A549 (cell line): ENCODE measurements around the gene ENTR1. TPM values are rescaled to one million over a fixed set of nuclear protein-coding genes. Genes with fewer than 3 reads are reported as not detected.

ENCODE experiments used
- ATAC-seq, 2 experiments: fragments of 200-7000 bp in 1 of 2; fragments of >200 bp in 1 of 2; cut with Nextera tagmentation in 1 of 2; cut with Tn5 transposase in 1 of 2; 3 replicates each; pipeline versions ENCODE4 v1.8.0 to v1.9.1; 2018 to 2020; ENCODE audit warnings: mild to moderate bottlenecking in 1 of 2, moderate library complexity in 1 of 2
- CTCF ChIA-PET: fragments of 300-600 bp; sonication (Branson Sonifier 250); formaldehyde crosslinking; extraction: SDS; loops from one replicate; lab custom pipeline; 2021; ENCODE audit warnings: antibody characterized with exemption, inconsistent platforms; lab: Yijun Ruan, JAX
- POLR2A ChIA-PET: fragments of 350-600 bp; formaldehyde crosslinking; extraction: SDS; loops from one replicate; lab custom pipeline; 2021; ENCODE audit warnings: antibody characterized with exemption, inconsistent platforms; lab: Yijun Ruan, JAX
- DNase-seq, 2 experiments: peaks; one replicate each; pipeline versions ENCODE4 v3.0.0 to v3.0.0-alpha.2; 2011 to 2016; ENCODE audit warnings: low read depth in 1 of 2, low spot score in 1 of 2
- FAIRE-seq: peaks from 2 replicates; lab custom pipeline; 2011; peaks lifted over from hg19 to GRCh38; lab: Jason Lieb, UNC
- H3K27ac ChIP-seq, 2 experiments: fragments of >200 bp; sonication (Bioruptor Twin); formaldehyde crosslinking; 3 replicates each; pipeline ENCODE4 v1.5.1; 2016 to 2017
- H3K4me1 ChIP-seq: fragments of >200 bp; sonication (Bioruptor Twin); formaldehyde crosslinking; 3 replicates; pipeline ENCODE4 v1.6.1; 2016
- H3K4me2 ChIP-seq: fragments of >200 bp; sonication (Bioruptor Twin); formaldehyde crosslinking; 3 replicates; pipeline ENCODE4 v1.6.1; 2016
- H3K4me3 ChIP-seq: fragments of >200 bp; sonication (Bioruptor Twin); formaldehyde crosslinking; 3 replicates; pipeline ENCODE4 v1.5.1; 2016
- H3K9me3 ChIP-seq: fragments of >200 bp; sonication (Bioruptor Twin); formaldehyde crosslinking; 3 replicates; pipeline ENCODE4 v1.6.1; 2016
- BCL3 ChIP-seq: fragments of >200 bp; sonication (Bioruptor Twin); formaldehyde crosslinking; IDR thresholded peaks from 3 replicates; pipeline ENCODE4 v1.6.1; 2016
- ELK1 ChIP-seq: fragments of 150-350 bp; IDR thresholded peaks from 2 replicates; pipeline ENCODE4 v1.6.1; 2014; ENCODE audit warnings: low read depth, mild to moderate bottlenecking, low read length
- EP300 ChIP-seq, 2 experiments: fragments of >200 bp; sonication (Bioruptor Twin); formaldehyde crosslinking; IDR thresholded peaks; 2 replicates in 1 of 2; 3 replicates in 1 of 2; pipeline ENCODE4 v1.6.1; 2016 to 2017
- ESRRA ChIP-seq: fragments of 150-350 bp; IDR thresholded peaks from 2 replicates; pipeline ENCODE4 v1.6.1; 2014; ENCODE audit warnings: mild to moderate bottlenecking, low read length, borderline replicate concordance
- FOSL2 ChIP-seq, 2 experiments: fragments of 450-650 bp in 1 of 2; fragments of >200 bp in 1 of 2; sonication (Bioruptor Twin) in 1 of 2; formaldehyde crosslinking; IDR thresholded peaks; 2 replicates each; pipeline versions ENCODE4 v1.5.0 to v1.6.1; 2016 to 2020; ENCODE audit warnings: mild to moderate bottlenecking in 1 of 2, moderate library complexity in 1 of 2
- FOXS1 ChIP-seq: fragments of 250-450 bp; sonication (Bioruptor Pico); IDR thresholded peaks from 2 replicates; pipeline ENCODE4 v1.5.0; 2020; ENCODE audit warnings: mild to moderate bottlenecking, moderate library complexity
- HMGXB4 ChIP-seq: fragments of 250-450 bp; sonication (Bioruptor Pico); IDR thresholded peaks from 2 replicates; pipeline ENCODE4 v1.5.0; 2021; ENCODE audit warnings: mild to moderate bottlenecking, moderate library complexity, borderline replicate concordance
- HOXA7 ChIP-seq: fragments of 250-450 bp; sonication (Bioruptor Pico); IDR thresholded peaks from 2 replicates; pipeline ENCODE4 v1.5.0; 2020; ENCODE audit warnings: mild to moderate bottlenecking, moderate library complexity
- HOXB13 ChIP-seq: fragments of 250-450 bp; sonication (Bioruptor Pico); IDR thresholded peaks from 2 replicates; pipeline ENCODE4 v1.5.0; 2020; ENCODE audit warnings: low read depth, mild to moderate bottlenecking, moderate library complexity
- MAX ChIP-seq: IDR thresholded peaks from 2 replicates; pipeline ENCODE4 v1.6.1; 2012
- MAZ ChIP-seq: fragments of 150-350 bp; IDR thresholded peaks from 2 replicates; pipeline ENCODE4 v1.6.1; 2014; ENCODE audit warnings: antibody characterized with exemption, low read depth, low read length, borderline replicate concordance
- NPAS2 ChIP-seq: fragments of 250-450 bp; sonication (Bioruptor Pico); IDR thresholded peaks from 2 replicates; pipeline ENCODE4 v1.8.0; 2022; ENCODE audit warnings: mild to moderate bottlenecking, moderate library complexity, borderline replicate concordance
- PBX3 ChIP-seq: IDR thresholded peaks from 2 replicates; pipeline ENCODE4 v1.6.1; 2012
- POLR2A ChIP-seq: IDR thresholded peaks from 2 replicates; pipeline ENCODE4 v1.6.1; 2012; ENCODE audit warnings: mild to moderate bottlenecking, low read length
- RAD21 ChIP-seq, 2 experiments: fragments of >200 bp in 1 of 2; sonication (Bioruptor Twin) in 1 of 2; formaldehyde crosslinking in 1 of 2; IDR thresholded peaks in 1 of 2; conservative IDR thresholded peaks in 1 of 2; 2 replicates in 1 of 2; 3 replicates in 1 of 2; pipeline ENCODE4 v1.6.1; 2012 to 2018; ENCODE audit warnings: inconsistent platforms in 1 of 2
- RARB ChIP-seq: fragments of 250-450 bp; sonication (Bioruptor Pico); IDR thresholded peaks from 2 replicates; pipeline ENCODE4 v1.8.0; 2021; ENCODE audit warnings: mild to moderate bottlenecking, moderate library complexity
- RCOR1 ChIP-seq: fragments of 150-350 bp; IDR thresholded peaks from 2 replicates; pipeline ENCODE4 v1.6.1; 2014; ENCODE audit warnings: antibody characterized with exemption, low read length, low read depth
- REST ChIP-seq: fragments of 200-600 bp; sonication (generic); IDR thresholded peaks from 2 replicates; pipeline ENCODE4 v1.6.1; 2016; ENCODE audit warnings: antibody characterized with exemption, mild to moderate bottlenecking, moderate library complexity
- RFX5 ChIP-seq: fragments of 450-650 bp; IDR thresholded peaks from 2 replicates; pipeline ENCODE4 v1.7.1; 2014; ENCODE audit warnings: antibody characterized with exemption, mild to moderate bottlenecking, moderate library complexity
- RNF2 ChIP-seq: fragments of 200-600 bp; sonication (generic); IDR thresholded peaks from 2 replicates; pipeline ENCODE4 v1.6.1; 2016; ENCODE audit warnings: low read depth, mild to moderate bottlenecking, antibody characterized with exemption, moderate library complexity, borderline replicate concordance
- ZC3H11A ChIP-seq: fragments of 450-650 bp; IDR thresholded peaks from 2 replicates; pipeline ENCODE4 v1.6.1; 2014; ENCODE audit warnings: antibody characterized with exemption, mild to moderate bottlenecking
- ZNF302 ChIP-seq: fragments of 250-450 bp; sonication (Bioruptor Pico); IDR thresholded peaks from 2 replicates; pipeline ENCODE4 v1.9.0; 2021; ENCODE audit warnings: inconsistent platforms, mild to moderate bottlenecking, moderate library complexity
- WGBS: methylation state at CpG from one replicate; pipeline ENCODE4 v1.1.6; 2017; ENCODE audit errors: missing lambda C conversion rate; 5-methylcytosine and 5-hydroxymethylcytosine counted together
- polyA plus RNA-seq, 4 experiments: library from polyadenylated mRNA; depleted of rRNA in 3 of 4; stranded (reverse); fragments of >200 nt; fragmentation: RNase III in 1 of 4; extraction: RNeasy Plus Mini Kit Qiagen cat#74134 plus additional on column Dnase treatment in 1 of 4; gene quantifications; 2 replicates in 3 of 4; 3 replicates in 1 of 4; pipeline ENCODE4 v1.2.3, GENCODE V29; 2011 to 2017

The ENTR1 gene
- polyA plus RNA-seq, 2 of the 4 experiments (the other 2 are of a cell fraction) = 63.8 to 75.8 TPM

GRCh38 chr9:136363949-136364748 lies 46.3 kb downstream of the ENTR1 start:
- H3K4me2 ChIP-seq = peak overlapping the region; percentile 77
- FAIRE-seq = no peak
- ATAC-seq = no peak
- CTCF ChIA-PET = interaction anchor here (0.8 to 3.9 kb wide), 31 partner anchors 8 to 357 kb away, joined by 3 to 29 read pairs (median 5); partner anchors contain the start of gene CARD9
- peak overlapping the region in 1 of 2 experiments; percentile 98; a peak in 4 of 6 replicates for H3K27ac ChIP-seq
- POLR2A ChIA-PET = interaction anchor here (0.6 to 2.4 kb wide), 8 partner anchors 8 to 120 kb away, joined by 4 to 33 read pairs (median 12); partner anchors contain the start of gene SNAPC4
- H3K9me3 ChIP-seq = no peaks in the 10 kb centered on the region
- TF ChIP-seq RNF2 = 0 out of 2 replicates have a peak, but pooled peaks have one; percentile 51
- TF ChIP-seq RARB (CRISPR knock-in tag) = no peak
- TF ChIP-seq, all 56 proteins: peak for 1
- no peak for DNase-seq
- WGBS = 83% methylated on average over 43 of the region's 54 CpGs
- Histone ChIP-seq H3K4me1 (peaks cover 13% of the 10 kb centered on the region; the same call in 2 of the 3 replicates), H3K4me3 (peak overlapping the region; percentile 88)

GRCh38 chr9:136363106-136363948 lies 47.1 kb downstream of the ENTR1 start, which contains the start of gene DNLZ:
Gene DNLZ, minus strand, starts transcription at chr9:136363744. Its CDS starts 30 bp downstream, at chr9:136363714.
- Histone ChIP-seq H3K4me2 (peak within 1 kb of the TSS; percentile 77), H3K4me1 (peaks cover 13% of the 10 kb centered on the region; the same call in 2 of the 3 replicates), H3K27ac (peak within 1 kb of the TSS; percentile 96 to 98), H3K9me3 (no peaks in the 10 kb centered on the region), H3K4me3 (peak within 1 kb of the TSS; percentile 88)
- DNase-seq (peak; percentile 87 to 95), FAIRE-seq (no peak), ATAC-seq (peak; percentile 72 to 86)
- POLR2A ChIA-PET = interaction anchor here (0.5 to 2.4 kb wide), 24 partner anchors 9 to 648 kb away, joined by 3 to 33 read pairs (median 4); partner anchors contain the start of genes ENTR1, PMPCA and SNAPC4
- CTCF ChIA-PET = interaction anchor here (0.6 to 3.9 kb wide), 38 partner anchors 9 to 358 kb away, joined by 3 to 29 read pairs (median 4); partner anchors contain the start of gene CARD9
- 0% methylated on average over 15 of the region's 97 CpGs for WGBS
- TF ChIP-seq RFX5 (no peak; the same call in 1 of the 2 replicates), ESRRA (no peak), PBX3 (no peak), ZC3H11A (no peak), MAZ (0 out of 2 replicates have a peak, but pooled peaks have one; percentile 34), EP300 (IDR thresholded peaks at IDR 0.05) (no peak), POLR2A (peak; percentile 76), HMGXB4 (CRISPR knock-in tag) (no peak), RAD21 (conservative IDR thresholded peaks at IDR 0.05 in 1 of 2, IDR thresholded peaks at IDR 0.05 in 1 of 2) (peak in 1 of 2 experiments; percentile 53; a peak in 4 of 5 replicates), NPAS2 (peak; percentile 72), HOXB13 (no peak), BCL3 (peak; percentile 94), HOXA7 (no peak), REST (no peak), MAX (peak; percentile 100), ZNF302 (no peak), ELK1 (no peak), RCOR1 (no peak), FOXS1 (CRISPR knock-in tag) (no peak), FOSL2 (IDR thresholded peaks at IDR 0.05) (no peak), FOSL2 (CRISPR knock-in tag; IDR thresholded peaks at IDR 0.05) (peak; percentile 15; the same call in 1 of the 2 replicates)
